NCI-H1092 treated with DMSO at 0.1 percent for 48 hours (cell line): ENCODE results near the gene PRR5L.

Source experiments
- DNase-seq: peaks from one replicate; lab custom pipeline; 2025; lab: John Stamatoyannopoulos, UW

PRR5L gene, protein sequence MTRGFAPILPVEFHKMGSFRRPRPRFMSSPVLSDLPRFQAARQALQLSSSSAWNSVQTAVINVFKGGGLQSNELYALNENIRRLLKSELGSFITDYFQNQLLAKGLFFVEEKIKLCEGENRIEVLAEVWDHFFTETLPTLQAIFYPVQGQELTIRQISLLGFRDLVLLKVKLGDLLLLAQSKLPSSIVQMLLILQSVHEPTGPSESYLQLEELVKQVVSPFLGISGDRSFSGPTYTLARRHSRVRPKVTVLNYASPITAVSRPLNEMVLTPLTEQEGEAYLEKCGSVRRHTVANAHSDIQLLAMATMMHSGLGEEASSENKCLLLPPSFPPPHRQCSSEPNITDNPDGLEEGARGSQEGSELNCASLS

GRCh38 chr11:36295926-36296325, at the start of gene PRR5L:
PRR5L (plus strand) TSS chr11:36296288; CDS start chr11:36401122, 104,834 bp downstream.
- DNase-seq: no peak

DNA sequence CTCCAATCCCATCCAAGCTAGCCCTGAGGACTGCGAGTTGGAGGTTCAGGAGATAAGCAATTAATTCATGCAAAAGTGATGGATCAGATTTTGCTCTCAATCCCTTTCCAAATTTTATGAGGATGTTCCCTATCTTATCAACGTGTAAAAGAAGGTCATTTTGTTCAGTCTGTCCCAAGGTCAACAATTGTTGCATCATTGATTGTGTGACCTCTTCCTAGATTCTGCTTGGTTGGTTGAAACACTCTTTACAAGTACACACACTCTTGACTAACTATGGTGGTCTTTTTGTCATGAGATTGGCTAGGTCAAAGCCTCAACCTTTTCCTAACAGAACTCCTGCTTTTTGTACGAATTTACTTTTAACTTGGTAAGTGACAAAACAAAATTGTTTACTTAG, 48.6 kb upstream of the PRR5L start:
- DNase-seq: no peak

GRCh38 chr11:36248436-36248835, 47.7 kb upstream of the PRR5L start:
- DNase-seq: no peak

DNA sequence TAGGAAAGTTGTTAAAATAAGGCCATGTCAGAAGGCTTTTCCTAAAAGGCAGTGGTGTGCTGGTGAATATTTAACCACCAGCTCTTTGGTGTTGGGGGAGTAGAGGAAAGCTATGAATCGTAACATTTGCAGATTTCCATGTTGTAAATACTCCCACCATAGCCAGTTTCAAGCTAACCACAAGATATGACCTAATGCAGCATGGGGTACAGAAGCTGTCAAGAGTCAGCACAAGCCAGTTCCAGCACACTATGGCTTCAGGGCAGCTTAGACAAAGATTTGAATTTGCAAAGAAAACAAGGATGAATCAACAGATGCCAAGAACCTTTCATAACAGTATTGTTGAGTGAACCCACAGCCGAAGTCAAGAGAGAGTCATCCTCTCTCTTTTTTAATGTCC, 46.8 kb upstream of the PRR5L start:
- DNase-seq: no peak

- DNase-seq: no peak
Measured at GRCh38 chr11:36251823-36252222, 44.3 kb upstream of the PRR5L start.

- DNase-seq: no peak
Measured at GRCh38 chr11:36253238-36253637, 42.9 kb upstream of the PRR5L start.

- DNase-seq: no peak
Measured at GRCh38 chr11:36254713-36255112, 41.4 kb upstream of the PRR5L start.

GRCh38 chr11:36257351-36257750, 38.7 kb upstream of the PRR5L start:
- DNase-seq: no peak

- peak; percentile 35 for DNase-seq
Measured at GRCh38 chr11:36258730-36259360, 37.2 kb upstream of the PRR5L start.

DNA sequence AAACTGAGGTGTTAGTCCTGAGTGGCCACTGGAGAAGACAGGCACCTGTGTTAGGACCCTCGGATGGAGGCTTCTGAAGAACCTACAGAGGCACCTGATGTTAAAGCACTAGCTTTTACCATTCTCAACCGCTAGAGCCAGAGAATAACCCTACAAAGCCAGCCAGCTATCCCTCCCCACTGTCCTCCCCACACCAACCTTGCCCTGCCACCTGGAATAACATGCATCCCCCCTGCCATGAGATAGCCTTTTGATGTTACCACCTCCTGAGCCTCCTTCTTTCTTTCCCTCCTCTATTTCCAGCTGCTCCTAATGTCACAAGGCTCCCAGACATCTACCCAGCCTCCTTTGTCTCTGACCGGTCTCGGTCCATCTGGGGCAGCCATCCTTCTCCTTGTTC, 35.0 kb upstream of the PRR5L start:
- no peak for DNase-seq

- DNase-seq: no peak
Measured at GRCh38 chr11:36264011-36264972, 31.8 kb upstream of the PRR5L start.

DNA sequence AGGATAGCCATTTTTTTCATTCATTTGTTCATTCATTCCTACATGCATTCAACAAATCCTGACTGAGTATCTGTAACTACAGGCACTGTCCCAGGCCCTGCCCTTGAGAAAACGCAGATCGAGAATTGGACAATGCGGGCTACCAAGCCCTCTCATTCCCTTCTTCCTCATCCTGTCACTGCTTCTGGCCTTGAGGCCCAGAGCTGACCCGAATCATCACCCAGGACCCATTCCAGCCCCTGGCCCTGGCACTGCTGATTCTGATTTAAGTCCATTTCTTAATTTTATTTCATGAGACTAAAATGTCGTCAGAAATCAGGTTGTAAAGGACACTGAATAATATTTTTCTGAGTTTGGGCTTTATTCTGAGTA, 31.1 kb upstream of the PRR5L start:
- DNase-seq: no peak

DNA sequence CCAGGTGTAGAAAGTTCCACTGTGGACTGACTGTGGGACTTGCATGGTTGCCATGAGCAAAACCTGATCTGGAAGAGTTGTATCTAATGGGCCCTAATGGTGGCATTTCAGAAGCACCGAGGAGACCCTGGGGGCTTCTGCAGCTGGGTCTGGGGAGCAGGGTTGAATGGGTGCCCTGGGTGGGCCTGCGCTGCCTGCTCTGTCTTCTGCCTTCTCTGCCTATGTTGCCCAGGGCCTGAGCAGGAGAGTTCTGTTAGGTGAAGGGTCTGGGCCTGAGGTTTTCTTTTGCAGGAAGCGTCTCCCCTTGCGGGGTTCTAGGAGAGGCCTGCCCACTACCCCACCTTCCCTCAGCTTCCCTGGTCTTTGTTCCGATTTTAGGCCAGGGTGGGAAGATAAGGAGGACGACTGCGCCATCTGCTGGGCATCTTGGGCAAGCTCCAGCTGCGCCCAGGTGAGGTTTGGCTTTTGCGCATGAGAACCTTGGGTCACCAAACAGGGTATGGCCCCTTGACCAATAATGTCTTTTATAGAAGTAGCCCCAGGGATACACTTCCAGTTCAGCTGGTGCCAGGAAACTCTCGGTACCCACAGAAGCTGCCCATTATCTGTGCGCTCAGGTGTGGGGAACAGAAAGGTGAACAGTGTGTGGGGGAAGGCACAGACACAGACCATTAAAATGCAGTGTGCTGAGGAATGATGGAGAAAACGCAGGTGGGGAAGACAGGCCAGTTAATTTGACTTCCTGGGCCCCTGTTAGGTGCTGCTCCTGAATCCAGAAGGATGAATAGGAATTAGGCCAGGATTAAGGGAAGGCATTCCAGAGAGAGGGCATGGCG, 30.1 kb upstream of the PRR5L start:
- DNase-seq: peak; percentile 44

DNA sequence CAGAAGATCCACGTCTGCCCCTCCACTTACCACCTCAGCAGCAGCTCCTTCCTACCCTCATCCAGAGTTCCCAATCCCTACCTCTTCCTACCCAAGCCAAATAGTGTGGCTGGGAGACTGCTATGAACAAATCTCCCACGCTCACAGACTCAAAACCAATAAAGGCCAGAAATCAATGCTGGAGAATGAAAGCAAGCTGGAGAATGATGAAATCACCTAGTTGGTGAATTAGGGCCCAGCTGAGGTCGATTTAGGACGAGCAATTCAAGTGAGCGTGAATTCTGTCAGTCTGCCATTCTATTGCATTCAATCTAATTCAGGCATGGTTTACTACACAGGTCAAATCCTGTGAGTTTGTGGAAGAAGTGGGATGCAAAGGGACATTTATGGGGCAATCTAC, 29.3 kb upstream of the PRR5L start:
- DNase-seq: no peak

- DNase-seq: no peak
Measured at GRCh38 chr11:36268337-36268985, 27.6 kb upstream of the PRR5L start.

GRCh38 chr11:36270701-36271100, 25.4 kb upstream of the PRR5L start:
- no peak for DNase-seq

GRCh38 chr11:36271794-36272407, 24.2 kb upstream of the PRR5L start:
- DNase-seq: no peak

- peak; percentile 78 for DNase-seq
Measured at GRCh38 chr11:36273110-36273509, 23.0 kb upstream of the PRR5L start.

DNA sequence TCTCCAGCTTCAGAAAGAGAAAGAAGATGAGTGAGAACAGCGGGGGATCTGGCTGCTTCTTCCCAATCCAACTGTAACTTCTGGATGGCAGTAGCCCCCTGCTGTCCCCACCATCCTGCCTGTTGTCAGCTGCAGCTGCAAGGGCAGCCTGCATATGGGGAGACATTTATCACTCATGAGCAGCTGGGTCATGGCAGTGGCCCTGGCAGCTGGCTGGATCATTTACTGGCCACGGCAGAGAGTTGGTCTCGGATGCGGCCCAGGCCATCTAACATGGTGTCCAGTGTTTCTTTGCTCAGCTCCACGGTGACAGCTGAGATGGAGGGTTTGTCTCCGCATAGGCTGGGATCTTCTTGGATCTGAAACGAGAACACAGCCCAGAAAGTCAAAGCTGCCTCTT, 21.7 kb upstream of the PRR5L start:
- DNase-seq: no peak

- no peak for DNase-seq
Measured at GRCh38 chr11:36278531-36279282, 17.4 kb upstream of the PRR5L start.
